ENCODE results near the gene SMIM30. TPM values are rescaled to one million over a fixed set of nuclear protein-coding genes. Genes with fewer than 3 reads are reported as not detected.

SMIM30 gene
- total RNA-seq, 4 donors from 2014 or later, result 4.6 to 36.0 (median 30.1) TPM

DNA sequence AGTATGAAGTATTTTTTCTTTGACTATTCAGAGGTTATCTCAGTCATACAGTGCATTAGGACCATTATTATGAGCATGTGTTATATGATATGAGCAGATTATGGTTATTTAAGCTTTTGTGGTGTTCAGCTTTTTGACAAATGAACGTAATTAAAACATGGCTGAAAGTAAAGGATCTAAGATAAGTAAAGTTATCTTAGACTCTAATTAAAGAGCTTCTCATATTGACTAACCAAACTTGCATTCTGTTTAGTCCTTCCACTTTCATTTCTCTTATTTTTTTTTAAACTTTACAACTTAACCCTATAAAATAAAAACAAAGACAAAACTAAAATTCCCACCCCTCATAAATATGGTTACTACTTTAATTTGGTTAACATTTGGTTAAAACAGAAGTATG lies 24.8 kb downstream of the SMIM30 start:
- intact Hi-C loops (cut with DNase I; ENCODE audit: low total_unique reads) (no loop called here), in situ Hi-C loops (cut with MboI; ENCODE audit: low pct_ligation_motif_present in 1 of 4, low pct_unique_long_range_greater_than_20kb in 1 of 4, low sequenced_read_pairs in 3 of 4) (no loop called here)
- Histone ChIP-seq H3K27ac (no peak overlapping the region), H3K27me3 (no peaks in the 10 kb centered on the region), H3K9me3 (no peaks in the 10 kb centered on the region), H3K36me3 (no peaks in the 10 kb centered on the region), H3K4me3 (no peak overlapping the region), H3K4me1 (no peaks in the 10 kb centered on the region)
- 65 to 93% methylated on average over 1 of the region's 1 CpG for WGBS, 2 donors (ENCODE audit: low coverage in 1 of 2)
- no peak for DNase-seq
- TF ChIP-seq EP300 (IDR thresholded peaks at IDR 0.05; ENCODE audit: low read depth) (no peak), POLR2A (IDR thresholded peaks at IDR 0.05) (no peak), POLR2AphosphoS5 (IDR thresholded peaks at IDR 0.05) (no peak)
- TF ChIP-seq, protein P1, sequence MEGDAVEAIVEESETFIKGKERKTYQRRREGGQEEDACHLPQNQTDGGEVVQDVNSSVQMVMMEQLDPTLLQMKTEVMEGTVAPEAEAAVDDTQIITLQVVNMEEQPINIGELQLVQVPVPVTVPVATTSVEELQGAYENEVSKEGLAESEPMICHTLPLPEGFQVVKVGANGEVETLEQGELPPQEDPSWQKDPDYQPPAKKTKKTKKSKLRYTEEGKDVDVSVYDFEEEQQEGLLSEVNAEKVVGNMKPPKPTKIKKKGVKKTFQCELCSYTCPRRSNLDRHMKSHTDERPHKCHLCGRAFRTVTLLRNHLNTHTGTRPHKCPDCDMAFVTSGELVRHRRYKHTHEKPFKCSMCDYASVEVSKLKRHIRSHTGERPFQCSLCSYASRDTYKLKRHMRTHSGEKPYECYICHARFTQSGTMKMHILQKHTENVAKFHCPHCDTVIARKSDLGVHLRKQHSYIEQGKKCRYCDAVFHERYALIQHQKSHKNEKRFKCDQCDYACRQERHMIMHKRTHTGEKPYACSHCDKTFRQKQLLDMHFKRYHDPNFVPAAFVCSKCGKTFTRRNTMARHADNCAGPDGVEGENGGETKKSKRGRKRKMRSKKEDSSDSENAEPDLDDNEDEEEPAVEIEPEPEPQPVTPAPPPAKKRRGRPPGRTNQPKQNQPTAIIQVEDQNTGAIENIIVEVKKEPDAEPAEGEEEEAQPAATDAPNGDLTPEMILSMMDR (IDR thresholded peaks at IDR 0.05), result no peak

DNA sequence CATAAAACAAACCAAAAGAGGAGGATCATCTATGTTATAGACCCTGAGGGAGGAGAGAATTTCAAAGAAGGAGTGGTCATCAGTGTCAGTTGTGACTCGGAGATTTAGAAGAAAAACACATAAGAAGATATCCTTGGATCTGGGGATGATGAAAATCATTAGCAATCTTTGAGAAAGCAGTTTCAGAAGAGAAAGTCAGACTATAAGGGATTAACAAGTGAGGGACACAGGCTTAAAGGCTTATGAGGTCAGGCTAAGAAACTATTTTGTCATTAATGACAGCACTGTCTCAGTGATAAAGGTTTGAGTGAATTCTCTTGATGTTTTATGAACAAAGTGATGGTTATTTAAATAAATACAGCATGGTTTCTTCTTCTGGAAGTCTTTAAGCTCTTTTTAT lies 25.6 kb downstream of the SMIM30 start:
- Histone ChIP-seq H3K4me3 (no peak overlapping the region), H3K9me3 (no peaks in the 10 kb centered on the region), H3K4me1 (no peaks in the 10 kb centered on the region), H3K36me3 (no peaks in the 10 kb centered on the region), H3K27me3 (no peaks in the 10 kb centered on the region), H3K27ac (no peak overlapping the region)
- no peak for TF ChIP-seq EP300 (IDR thresholded peaks at IDR 0.05; ENCODE audit: low read depth)
- no peak for TF ChIP-seq POLR2AphosphoS5 (IDR thresholded peaks at IDR 0.05)
- TF ChIP-seq, protein P1 (IDR thresholded peaks at IDR 0.05), result no peak
- TF ChIP-seq POLR2A (IDR thresholded peaks at IDR 0.05), result no peak
- intact Hi-C loops (cut with DNase I; ENCODE audit: low total_unique reads) (no loop called here), in situ Hi-C loops (cut with MboI; ENCODE audit: low pct_ligation_motif_present in 1 of 4, low pct_unique_long_range_greater_than_20kb in 1 of 4, low sequenced_read_pairs in 3 of 4) (no loop called here)
- 78 to 83% methylated on average over 1 of the region's 1 CpG for WGBS, 2 donors (ENCODE audit: low coverage in 1 of 2)
- no peak for DNase-seq

DNA sequence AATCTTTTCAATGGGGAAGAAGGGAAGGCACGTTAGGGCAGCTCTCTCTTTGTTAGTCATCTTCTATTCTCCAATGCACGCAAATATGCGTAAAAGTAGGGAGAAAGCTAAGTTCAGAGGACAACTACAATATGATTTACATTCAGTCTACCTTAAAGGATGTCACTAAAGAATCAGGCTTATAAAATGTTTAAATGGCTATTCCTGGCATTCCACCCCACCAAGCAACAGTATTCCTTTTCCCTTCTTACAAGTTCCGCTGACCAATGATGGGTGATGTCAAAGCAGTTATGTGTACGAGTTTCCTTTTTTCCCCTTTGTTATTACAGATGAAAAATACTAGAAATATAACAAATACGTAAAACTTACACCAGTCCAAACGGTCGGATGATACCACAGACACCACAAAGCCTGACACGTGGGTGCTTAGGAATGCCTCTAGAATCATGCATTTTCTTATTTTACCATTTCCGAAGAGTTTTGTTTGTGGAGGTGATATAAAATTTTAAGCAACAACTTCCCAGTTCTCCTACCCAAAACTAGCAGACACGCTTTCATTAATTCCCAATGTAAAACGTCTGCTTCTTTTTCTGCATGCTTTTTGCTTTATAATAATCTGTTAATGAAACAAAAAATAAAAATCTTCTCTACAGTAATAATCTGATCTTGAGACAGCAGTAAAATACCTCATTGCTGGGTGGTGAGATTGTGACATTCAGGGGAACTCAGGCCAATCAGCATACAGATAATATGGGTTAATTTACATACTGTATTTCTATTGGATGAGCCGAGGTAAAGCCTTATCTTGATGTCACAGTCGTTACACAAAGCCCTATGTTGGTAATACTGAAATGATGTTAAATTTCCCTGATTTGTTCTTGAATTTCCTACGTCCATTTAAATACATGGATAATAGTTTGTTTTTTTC lies 31.0 kb downstream of the SMIM30 start:
- Histone ChIP-seq H3K4me1 (peaks cover 0 to 4% (median 0%) of the 10 kb centered on the region in 4 donors), H3K4me3 (peak overlapping the region in 2 of 4 donors; percentile 14 to 48), H3K27me3 (peaks cover 14% of the 10 kb centered on the region), H3K27ac (peak overlapping the region; percentile 9 to 32 (median 17)), H3K36me3 (no peaks in the 10 kb centered on the region), H3K9me3 (no peaks in the 10 kb centered on the region)
- intact Hi-C loops (cut with DNase I; ENCODE audit: low total_unique reads), result no loop called here
- 44 to 54% methylated on average over 15 of the region's 15 CpGs for WGBS, 2 donors (ENCODE audit: low coverage in 1 of 2)
- no peak for TF ChIP-seq POLR2AphosphoS5 (IDR thresholded peaks at IDR 0.05)
- TF ChIP-seq EP300 (IDR thresholded peaks at IDR 0.05; ENCODE audit: low read depth), result no peak
- TF ChIP-seq, protein P1 (IDR thresholded peaks at IDR 0.05), result no peak
- no peak for TF ChIP-seq POLR2A (IDR thresholded peaks at IDR 0.05)
- DNase-seq, result no peak
- in situ Hi-C loops (cut with MboI; ENCODE audit: low pct_ligation_motif_present in 1 of 4, low pct_unique_long_range_greater_than_20kb in 1 of 4, low sequenced_read_pairs in 3 of 4), result no loop called here

DNA sequence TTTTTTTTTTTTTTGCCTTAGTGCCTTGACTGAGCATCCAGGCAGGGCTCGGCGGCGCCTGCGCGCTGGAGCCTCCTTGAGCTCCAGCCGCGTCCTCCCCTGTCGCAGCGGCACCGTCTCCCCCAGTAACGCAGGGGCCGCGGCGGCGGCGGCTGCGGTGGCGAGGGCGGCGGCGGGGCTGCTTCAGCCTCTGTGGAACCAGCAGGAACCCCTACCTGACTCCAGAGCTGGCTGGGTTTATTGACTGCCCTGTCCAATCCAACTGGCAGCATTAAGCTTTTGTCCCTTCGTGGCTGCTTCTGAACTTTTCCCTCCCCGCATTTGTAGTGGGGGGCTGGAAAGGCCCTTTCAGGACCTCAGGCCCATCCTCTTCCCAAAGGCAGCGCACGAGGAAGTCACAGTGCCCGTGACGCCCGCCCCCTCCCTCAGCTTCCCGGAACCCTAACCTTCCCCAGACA lies 31.9 kb downstream of the SMIM30 start, which contains the start of gene GPR85:
TSS of gene GPR85 (minus strand) at position 397 of the 458 bp plus-strand sequence. CDS start 2,106 bp downstream, outside the sequence.
- Histone ChIP-seq H3K9me3 (no peaks in the 10 kb centered on the region), H3K27ac (peak within 1 kb of the TSS; percentile 9 to 32 (median 17)), H3K36me3 (no peaks in the 10 kb centered on the region), H3K4me1 (peaks cover 0 to 4% (median 0%) of the 10 kb centered on the region in 4 donors), H3K27me3 (peaks cover 14% of the 10 kb centered on the region), H3K4me3 (peak within 1 kb of the TSS; percentile 10 to 48 (median 24))
- intact Hi-C loops (cut with DNase I; ENCODE audit: low total_unique reads) (no loop called here), in situ Hi-C loops (cut with MboI; ENCODE audit: low pct_ligation_motif_present in 1 of 4, low pct_unique_long_range_greater_than_20kb in 1 of 4, low sequenced_read_pairs in 3 of 4) (no loop called here)
- WGBS, 2 donors (ENCODE audit: low coverage in 1 of 2), result 1 to 2% methylated on average over 10 to 27 of the region's 29 CpGs
- TF ChIP-seq, protein P1 (IDR thresholded peaks at IDR 0.05), result no peak
- TF ChIP-seq EP300 (IDR thresholded peaks at IDR 0.05; ENCODE audit: low read depth) (no peak), POLR2A (IDR thresholded peaks at IDR 0.05) (no peak), POLR2AphosphoS5 (IDR thresholded peaks at IDR 0.05) (no peak)
- DNase-seq, result peak; percentile 17
